Epithelial cell of esophagus (primary cell): ENCODE results near the gene PAXIP1.

Experiments
- DNase-seq: peaks from one replicate; pipeline ENCODE4 v3.0.0; 2010; ENCODE audit warnings: low read depth
- H3K4me3 ChIP-seq: 2 replicates; pipeline ENCODE4 v1.5.1; 2011; ENCODE audit warnings: mild to moderate bottlenecking, low read length, control low read depth
- CTCF ChIP-seq: IDR thresholded peaks from 2 replicates; pipeline ENCODE4 v1.5.1; 2011; ENCODE audit warnings: low read depth, mild to moderate bottlenecking, low read length, control low read depth, inconsistent platforms; ENCODE audit not compliant: insufficient read depth; ENCODE audit errors: missing control alignments

Gene PAXIP1

DNA sequence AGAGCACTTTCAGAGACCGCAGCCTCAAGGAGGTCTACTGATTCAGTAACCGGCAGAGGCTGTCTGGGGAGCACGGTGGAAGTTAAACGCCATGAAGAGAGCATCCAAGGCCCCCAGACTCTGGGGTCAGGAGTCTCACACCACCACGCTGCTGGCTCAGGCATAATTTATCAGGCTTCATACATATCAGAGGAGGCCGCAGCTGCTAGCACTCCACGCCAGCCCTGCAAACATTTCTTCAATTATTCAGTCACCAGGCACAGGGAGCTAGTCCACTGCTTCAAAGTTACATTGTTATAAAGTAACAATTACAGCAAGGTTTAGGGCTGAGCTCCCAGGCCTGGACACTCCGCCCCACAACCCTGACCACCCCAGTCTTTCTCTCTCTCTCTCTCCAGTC lies 97.8 kb downstream of the PAXIP1 start:
- no peak for DNase-seq
- no peak overlapping the region for H3K4me3 ChIP-seq
- no peak for TF ChIP-seq CTCF

GRCh38 chr7:154903083-154903731 lies 99.7 kb downstream of the PAXIP1 start:
- no peak for DNase-seq
- no peak for TF ChIP-seq CTCF
- no peak overlapping the region for H3K4me3 ChIP-seq

DNA sequence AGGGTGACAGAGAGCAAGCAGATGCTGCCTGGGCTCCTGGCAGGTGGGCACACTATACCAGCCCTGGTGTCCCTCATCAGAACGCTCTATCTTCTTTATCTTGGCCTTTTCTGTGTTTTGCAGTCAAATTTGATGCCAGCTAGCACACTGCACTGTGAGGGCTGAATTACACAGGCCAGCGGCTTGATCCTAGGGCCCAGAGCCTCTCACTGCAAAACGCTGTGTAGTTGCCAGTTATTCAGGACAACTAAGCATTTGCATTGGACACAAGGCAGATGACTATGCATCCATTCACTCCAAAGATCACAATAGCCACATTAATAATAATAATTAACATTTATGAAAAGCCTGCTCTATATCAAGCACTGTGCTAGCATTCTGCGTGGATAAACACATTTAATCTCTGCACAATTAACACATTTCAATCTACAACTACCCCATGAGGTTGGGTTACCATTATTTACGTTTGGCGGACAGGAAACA lies 100.3 kb downstream of the PAXIP1 start:
- H3K4me3 ChIP-seq: no peak overlapping the region
- TF ChIP-seq CTCF: no peak
- DNase-seq: no peak

- no peak for DNase-seq
- no peak for TF ChIP-seq CTCF
- no peak overlapping the region for H3K4me3 ChIP-seq
Observed at GRCh38 chr7:154899862-154900261, 103.1 kb downstream of the PAXIP1 start.

DNA sequence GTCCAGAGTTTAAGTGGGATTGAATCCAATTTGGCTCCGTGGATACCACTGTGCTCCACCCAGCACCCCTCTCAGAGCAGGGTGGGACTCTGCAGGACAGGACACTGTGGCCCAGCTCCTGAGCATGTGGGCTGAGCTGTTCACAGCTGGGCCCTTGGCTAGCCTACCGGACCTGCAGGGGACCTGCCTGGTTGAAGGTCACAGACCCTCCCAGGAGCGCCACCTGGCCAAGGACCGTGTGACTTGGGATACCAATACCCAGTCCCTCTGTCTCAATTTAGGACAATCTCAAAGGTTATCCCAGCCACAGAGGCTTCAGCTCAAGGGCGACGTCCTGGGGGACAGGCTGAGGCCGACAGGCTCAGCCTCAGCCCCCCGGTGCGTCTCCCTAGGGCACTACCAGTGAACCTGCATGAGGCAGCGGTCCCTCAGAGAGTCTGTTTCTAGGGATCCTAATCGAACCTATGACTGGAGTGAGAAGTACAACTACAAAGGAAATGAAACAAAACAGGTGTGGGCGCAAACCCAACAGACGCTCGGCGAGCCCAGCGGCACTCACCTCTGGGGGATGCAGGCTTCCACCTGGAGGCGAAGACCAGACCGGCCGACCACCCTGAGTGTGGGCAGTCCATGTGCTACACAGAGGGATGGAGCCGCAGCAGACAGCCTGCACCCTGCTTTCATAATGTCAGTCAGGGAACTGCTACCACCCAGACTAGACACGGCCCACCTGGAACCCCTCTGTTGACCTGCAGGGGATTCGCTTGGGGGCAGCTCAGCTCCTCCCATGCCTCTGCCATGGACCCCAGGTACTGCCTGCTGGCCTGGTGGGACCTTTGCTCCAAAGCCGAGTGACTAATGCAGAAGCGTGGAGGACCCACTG lies 103.7 kb downstream of the PAXIP1 start:
- no peak for TF ChIP-seq CTCF
- no peak for DNase-seq
- H3K4me3 ChIP-seq: no peak overlapping the region

DNA sequence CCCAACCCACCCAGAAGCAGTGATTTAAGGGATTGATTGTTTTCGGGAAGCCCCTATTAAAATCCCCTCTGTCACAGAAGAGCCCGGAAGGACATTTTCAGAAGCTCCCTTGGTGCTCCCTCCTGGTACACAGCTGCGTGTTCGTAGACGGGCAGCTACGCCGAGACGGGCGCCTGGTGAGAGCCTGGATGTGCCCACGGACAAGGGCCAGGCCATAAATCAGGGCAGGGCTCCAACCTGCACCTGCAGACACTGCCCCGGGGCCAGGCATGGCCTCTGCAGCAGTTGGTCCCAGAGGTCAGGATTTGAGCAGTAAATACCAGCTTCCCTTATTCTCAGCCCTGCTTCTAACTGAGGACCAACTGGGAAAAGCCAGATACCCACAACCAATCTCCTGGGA lies 106.8 kb downstream of the PAXIP1 start:
- no peak for TF ChIP-seq CTCF
- H3K4me3 ChIP-seq: no peak overlapping the region

More for the DNA sequence above, 106.8 kb downstream of the PAXIP1 start:
- no peak for DNase-seq
